Nephron (organoid): ENCODE results near the gene HENMT1.
A peak's percentile ranks its signal among the peaks of the same experiment; 100 is the strongest.

Source experiments
- H3K27ac Mint-ChIP-seq, 3 experiments: 2 replicates each; pipeline ENCODE4 v1.8.0; 2020; ENCODE audit warnings: mixed read lengths in 3 of 3, mild to moderate bottlenecking in 2 of 3, moderate library complexity in 1 of 3
- H3K27me3 Mint-ChIP-seq: 2 replicates; pipeline ENCODE4 v1.8.0; 2021; ENCODE audit warnings: low read depth, mild to moderate bottlenecking, moderate library complexity, mixed read lengths
- H3K36me3 Mint-ChIP-seq: 2 replicates; pipeline ENCODE4 v1.8.0; 2020; ENCODE audit warnings: low read depth, mixed read lengths
- H3K4me1 Mint-ChIP-seq: 2 replicates; pipeline ENCODE4 v1.8.0; 2020; ENCODE audit warnings: mixed read lengths
- H3K4me3 Mint-ChIP-seq, 3 experiments: 2 replicates each; pipeline ENCODE4 v1.8.0; 2020; ENCODE audit warnings: mild to moderate bottlenecking in 3 of 3, mixed read lengths in 3 of 3, moderate library complexity in 2 of 3
- H3K9me3 Mint-ChIP-seq: 2 replicates; pipeline ENCODE4 v1.8.0; 2020; ENCODE audit warnings: mixed read lengths
- CTCF ChIP-seq, 3 experiments: fragments of 200-600 bp; sonication (generic); IDR thresholded peaks; one replicate each; pipeline ENCODE4 v1.5.0; 2021; ENCODE audit warnings: antibody characterized with exemption in 3 of 3; ENCODE audit not compliant: unreplicated experiment in 3 of 3

HENMT1 gene

GRCh38 chr1:108701176-108701849, 40.4 kb upstream of the HENMT1 start:
- TF ChIP-seq CTCF (IDR thresholded peaks at IDR 0.05; ENCODE audit: unreplicated experiment in 3 of 3): no peak
- Mint-ChIP-seq H3K9me3 (no peaks in the 10 kb centered on the region), H3K36me3 (peaks cover 53% of the 10 kb centered on the region), H3K27ac (no peak overlapping the region), H3K4me3 (no peak overlapping the region), H3K27me3 (no peaks in the 10 kb centered on the region), H3K4me1 (no peaks in the 10 kb centered on the region)

- Mint-ChIP-seq H3K27ac (no peak overlapping the region), H3K36me3 (peaks cover 60% of the 10 kb centered on the region), H3K4me3 (no peak overlapping the region), H3K27me3 (no peaks in the 10 kb centered on the region), H3K4me1 (peaks cover 6% of the 10 kb centered on the region), H3K9me3 (no peaks in the 10 kb centered on the region)
- no peak for TF ChIP-seq CTCF (IDR thresholded peaks at IDR 0.05; ENCODE audit: unreplicated experiment in 3 of 3)
These were observed 38.8 kb upstream of the HENMT1 start for GRCh38 chr1:108699375-108700332.

- peak overlapping the region in 2 of 3 experiments; percentile 20 to 37 for H3K4me3 Mint-ChIP-seq
- H3K9me3 Mint-ChIP-seq: no peaks in the 10 kb centered on the region
- H3K27ac Mint-ChIP-seq: no peak overlapping the region
- peaks cover 27% of the 10 kb centered on the region for H3K4me1 Mint-ChIP-seq
- peaks cover 49% of the 10 kb centered on the region for H3K36me3 Mint-ChIP-seq
- no peaks in the 10 kb centered on the region for H3K27me3 Mint-ChIP-seq
- TF ChIP-seq CTCF (IDR thresholded peaks at IDR 0.05; ENCODE audit: unreplicated experiment in 3 of 3): no peak
These were observed 34.6 kb upstream of the HENMT1 start for GRCh38 chr1:108695535-108695934.

- Mint-ChIP-seq H3K4me3 (peak overlapping the region; percentile 96 to 98 (median 98)), H3K27ac (peak overlapping the region; percentile 97 to 98 (median 98)), H3K9me3 (no peaks in the 10 kb centered on the region), H3K27me3 (no peaks in the 10 kb centered on the region), H3K36me3 (peaks cover 23% of the 10 kb centered on the region), H3K4me1 (peaks cover 31% of the 10 kb centered on the region)
- TF ChIP-seq CTCF (IDR thresholded peaks at IDR 0.05; ENCODE audit: unreplicated experiment in 3 of 3): peak in 2 of 3 experiments; percentile 22 to 42
These were observed 32.1 kb upstream of the HENMT1 start for GRCh38 chr1:108692724-108693655.

- TF ChIP-seq CTCF (IDR thresholded peaks at IDR 0.05; ENCODE audit: unreplicated experiment in 3 of 3): no peak
- Mint-ChIP-seq H3K4me1 (peaks cover 35% of the 10 kb centered on the region), H3K9me3 (no peaks in the 10 kb centered on the region), H3K36me3 (peaks cover 15% of the 10 kb centered on the region), H3K27ac (peak within 1 kb of the TSS; percentile 97 to 98 (median 98)), H3K4me3 (peak within 1 kb of the TSS; percentile 96 to 98 (median 98)), H3K27me3 (no peaks in the 10 kb centered on the region)
These were observed 31.2 kb upstream of the HENMT1 start, which contains the start of gene PRPF38B for GRCh38 chr1:108691942-108692723. TSS of gene PRPF38B (plus strand) at chr1:108692310. CDS start at chr1:108692592, 282 bp downstream.
